HCT116 (cell line): ENCODE data around the gene TNFAIP3. TPM values are rescaled to one million over a fixed set of nuclear protein-coding genes. Genes with fewer than 3 reads are reported as not detected.
A peak's percentile ranks its signal among the peaks of the same experiment; 100 is the strongest.

Experiments
- ATAC-seq: fragments of 200-7000 bp; cut with Tn5 transposase; 2 replicates; pipeline ENCODE4 v1.9.1; 2020; ENCODE audit warnings: mild to moderate bottlenecking, moderate library complexity
- BruUV-seq: library from RNA; stranded (reverse); fragments of 400-500 nt; replicated peaks from 2 replicates; lab custom pipeline; 2021; lab: Mats Ljungman, UMichigan
- CTCF ChIA-PET: fragments of 300-600 bp; sonication (Branson Sonifier 250); formaldehyde crosslinking; loops from one replicate; lab custom pipeline; 2021; ENCODE audit warnings: antibody characterized with exemption; lab: Charles Lee
- POLR2A ChIA-PET: fragments of 300-600, 350-600 bp; sonication (Branson Sonifier 250); formaldehyde crosslinking; loops from one replicate; lab custom pipeline; 2021; ENCODE audit warnings: antibody characterized with exemption; lab: Charles Lee
- RAD21 ChIA-PET, 2 experiments: fragments of 300-600 bp; sonication (Branson Sonifier 250); formaldehyde crosslinking; loops; one replicate each; lab custom pipeline; 2023; ENCODE audit warnings: low total read pairs in 2 of 2; ENCODE audit not compliant: uncharacterized antibody in 2 of 2, unreplicated experiment in 2 of 2, low non-redundant PET in 1 of 2; lab: Charles Lee
- DNase-seq: peaks from one replicate; pipeline ENCODE4 v3.0.0-alpha.2; 2010; ENCODE audit warnings: low read depth, low spot score
- H2AFZ ChIP-seq: fragments of 200-600 bp; shearing (Covaris generic), sonication (generic); 2 replicates; pipeline ENCODE4 v1.6.1; 2017; ENCODE audit warnings: low read depth, mixed run types, mixed read lengths, antibody characterized with exemption, low read length; ENCODE audit not compliant: poor library complexity, severe bottlenecking
- H3K27ac ChIP-seq: 2 replicates; pipeline ENCODE4 v1.5.1; 2012; ENCODE audit warnings: low read depth, low read length
- H3K27me3 ChIP-seq: fragments of 200-600 bp; sonication (generic); 2 replicates; pipeline ENCODE4 v1.6.1; 2016; ENCODE audit warnings: mixed run types, low read length, mixed read lengths; ENCODE audit not compliant: insufficient read depth
- H3K36me3 ChIP-seq, 2 experiments: fragments of 200-500 bp in 1 of 2; fragments of 200-600 bp in 1 of 2; sonication (Bioruptor generic) in 1 of 2; sonication (generic) in 1 of 2; 2 replicates each; pipeline versions ENCODE4 v1.5.1 to v1.6.1; 2014 to 2016; ENCODE audit warnings: low read length in 2 of 2, inconsistent platforms in 1 of 2, mixed read lengths in 1 of 2, mixed run types in 1 of 2; ENCODE audit not compliant: insufficient read depth in 2 of 2, control insufficient read depth in 1 of 2
- H3K4me1 ChIP-seq, 2 experiments: fragments of 200-600 bp in 1 of 2; sonication (generic) in 1 of 2; 2 replicates each; pipeline versions ENCODE4 v1.5.1 to v1.6.1; 2012 to 2017; ENCODE audit warnings: low read length in 2 of 2, inconsistent platforms in 1 of 2, mild to moderate bottlenecking in 1 of 2, mixed read lengths in 1 of 2, mixed run types in 1 of 2, moderate library complexity in 1 of 2; ENCODE audit not compliant: insufficient read depth in 2 of 2, control insufficient read depth in 1 of 2
- H3K4me2 ChIP-seq: fragments of 200-600 bp; sonication (generic); 2 replicates; pipeline ENCODE4 v1.6.1; 2017; ENCODE audit warnings: mixed run types, low read length, mixed read lengths
- H3K4me3 ChIP-seq, 2 experiments: fragments of 200-600 bp in 1 of 2; sonication (generic) in 1 of 2; replicated peaks in 1 of 2; 2 replicates each; pipeline ENCODE4 v1.5.1; 2011 to 2016; ENCODE audit warnings: low read length in 2 of 2, control low read depth in 1 of 2, low read depth in 1 of 2, mild to moderate bottlenecking in 1 of 2, mixed read lengths in 1 of 2, mixed run types in 1 of 2
- H3K79me2 ChIP-seq: fragments of 200-600 bp; sonication (generic); 2 replicates; pipeline ENCODE4 v1.6.1; 2017; ENCODE audit warnings: mild to moderate bottlenecking, mixed run types, low read length, moderate library complexity, mixed read lengths; ENCODE audit not compliant: insufficient read depth
- H3K9ac ChIP-seq: fragments of 200-600 bp; sonication (generic); 2 replicates; pipeline ENCODE4 v1.6.1; 2016; ENCODE audit warnings: low read length, mixed read lengths
- H3K9me2 ChIP-seq: fragments of 200-600 bp; sonication (generic), shearing (Covaris generic); 2 replicates; pipeline ENCODE4 v1.6.1; 2017; ENCODE audit warnings: mixed run types, mild to moderate bottlenecking, moderate library complexity; ENCODE audit not compliant: insufficient read depth
- H3K9me3 ChIP-seq, 2 experiments: fragments of 200-500 bp in 1 of 2; fragments of 200-600 bp in 1 of 2; sonication (Bioruptor generic) in 1 of 2; sonication (generic) in 1 of 2; 2 replicates each; pipeline ENCODE4 v1.6.1; 2014 to 2017; ENCODE audit warnings: low read length in 2 of 2, mixed read lengths in 2 of 2, inconsistent platforms in 1 of 2, low read depth in 1 of 2, mild to moderate bottlenecking in 1 of 2, mixed run types in 1 of 2, moderate library complexity in 1 of 2; ENCODE audit not compliant: control insufficient read depth in 1 of 2, insufficient read depth in 1 of 2
- H4K20me1 ChIP-seq: fragments of 200-600 bp; sonication (generic), shearing (Covaris generic); 2 replicates; pipeline ENCODE4 v1.6.1; 2017; ENCODE audit warnings: mixed run types, mild to moderate bottlenecking, moderate library complexity; ENCODE audit not compliant: insufficient read depth
- ATF3 ChIP-seq: IDR thresholded peaks from 2 replicates; pipeline ENCODE4 v1.6.1; 2012
- CBX3 ChIP-seq: IDR thresholded peaks from 2 replicates; pipeline ENCODE4 v1.6.1; 2012; ENCODE audit warnings: low read depth
- CEBPB ChIP-seq: IDR thresholded peaks from 2 replicates; pipeline ENCODE4 v1.6.1; 2012; ENCODE audit warnings: low read depth
- CTCF ChIP-seq, 3 experiments: fragments of 200-600 bp in 1 of 3; sonication (generic) in 1 of 3; IDR thresholded peaks in 2 of 3; conservative IDR thresholded peaks in 1 of 3; 2 replicates each; pipeline ENCODE4 v1.5.1; 2012 to 2017; ENCODE audit warnings: low read depth in 2 of 3, low read length in 2 of 3, antibody characterized with exemption in 1 of 3, borderline replicate concordance in 1 of 3, control low read depth in 1 of 3, mild to moderate bottlenecking in 1 of 3, mixed read lengths in 1 of 3, mixed run types in 1 of 3, moderate library complexity in 1 of 3; ENCODE audit not compliant: insufficient read depth in 1 of 3
- EGR1 ChIP-seq: IDR thresholded peaks from 2 replicates; pipeline ENCODE4 v1.6.1; 2012; ENCODE audit warnings: low read depth
- EZH2 ChIP-seq: fragments of 200-600 bp; sonication (generic); IDR thresholded peaks from 2 replicates; pipeline ENCODE4 v1.6.1; 2017; ENCODE audit warnings: antibody characterized with exemption, mixed run types
- EZH2phosphoT487 ChIP-seq: fragments of 200-600 bp; IDR thresholded peaks from 2 replicates; pipeline ENCODE4 v1.6.1; 2018; ENCODE audit warnings: antibody characterized with exemption, borderline replicate concordance
- FOSL1 ChIP-seq: IDR thresholded peaks from 2 replicates; pipeline ENCODE4 v1.6.1; 2012; ENCODE audit warnings: low read depth
- JUND ChIP-seq: IDR thresholded peaks from 2 replicates; pipeline ENCODE4 v1.6.1; 2012
- POLR2AphosphoS5 ChIP-seq: IDR thresholded peaks from 2 replicates; pipeline ENCODE4 v1.6.1; 2011; ENCODE audit warnings: mild to moderate bottlenecking, low read depth, low read length, moderate library complexity
- REST ChIP-seq: IDR thresholded peaks from 2 replicates; pipeline ENCODE4 v1.6.1; 2012; ENCODE audit warnings: low read depth
- SP1 ChIP-seq: IDR thresholded peaks from 2 replicates; pipeline ENCODE4 v1.6.1; 2012; ENCODE audit warnings: low read depth
- YY1 ChIP-seq: IDR thresholded peaks from 2 replicates; pipeline ENCODE4 v1.6.1; 2011; ENCODE audit warnings: low read length, low read depth, moderate library complexity, mild to moderate bottlenecking; ENCODE audit not compliant: insufficient replicate concordance; ENCODE audit errors: extremely low read depth
- ZNF274 ChIP-seq: fragments of 200-500 bp; sonication (Bioruptor generic); IDR thresholded peaks from 2 replicates; pipeline ENCODE4 v1.6.1; 2014; ENCODE audit warnings: mild to moderate bottlenecking, low read depth, low read length, inconsistent platforms
- intact Hi-C: fragments of 100-400 bp; cut with micrococcal nuclease; formaldehyde crosslinking; loops from 2 replicates; pipeline ENCODE4 v1.10.0; 2022
- total RNA-seq: library from RNA; stranded (reverse); gene quantifications from one replicate; pipeline ENCODE4 v1.2.1, GENCODE V29; 2021; ENCODE audit not compliant: unreplicated experiment

Gene TNFAIP3
- total RNA-seq, 1 experiment from 2014 or later, result 4.4 TPM

- no peak for TF ChIP-seq CTCF (IDR thresholded peaks at IDR 0.05 in 2 of 3, conservative IDR thresholded peaks at IDR 0.05 in 1 of 3; ENCODE audit: borderline replicate concordance in 1 of 3, insufficient read depth in 1 of 3, low read depth in 2 of 3, low read length in 2 of 3)
- no peak for TF ChIP-seq REST
- no peak for TF ChIP-seq ZNF274
- TF ChIP-seq SP1, result peak; percentile 72
- TF ChIP-seq YY1, result no peak
- no peak for TF ChIP-seq ATF3
- TF ChIP-seq EGR1, result no peak
- no peak for TF ChIP-seq EZH2
- TF ChIP-seq POLR2AphosphoS5, result no peak
- TF ChIP-seq EZH2phosphoT487, result no peak
- peak; percentile 85 for TF ChIP-seq JUND
- peak; percentile 82 for TF ChIP-seq CEBPB
- TF ChIP-seq FOSL1, result peak; percentile 87
- TF ChIP-seq CBX3, result peak; percentile 46; the same call in 1 of the 2 replicates
- RAD21 ChIA-PET, result no interaction called here
- no peaks in the 10 kb centered on the region for H3K36me3 ChIP-seq
- 0 out of 4 replicates have a peak overlapping the region, but pooled peaks of 1 of the 2 experiments have one; percentile 1 for H3K4me3 ChIP-seq
- CTCF ChIA-PET, result no interaction called here
- no peaks in the 10 kb centered on the region for H3K9me2 ChIP-seq
- intact Hi-C loops, result no loop called here
- peak overlapping the region; percentile 51 for H3K4me2 ChIP-seq
- H3K9ac ChIP-seq, result 0 out of 2 replicates have a peak overlapping the region, but pooled peaks have one; percentile 10
- POLR2A ChIA-PET, result no interaction called here
- H2AFZ ChIP-seq, result peak overlapping the region; percentile 59
- H4K20me1 ChIP-seq, result no peaks in the 10 kb centered on the region
- BruUV-seq, result no TSS peak
- H3K79me2 ChIP-seq, result no peaks in the 10 kb centered on the region
- peak; percentile 73 for DNase-seq
- H3K4me1 ChIP-seq, result peaks cover 4 to 48% of the 10 kb centered on the region in 2 experiments; a peak in 3 of 4 replicates
- peak; percentile 80 for ATAC-seq
- no peak overlapping the region for H3K27ac ChIP-seq
- H3K27me3 ChIP-seq, result no peaks in the 10 kb centered on the region
- H3K9me3 ChIP-seq, result no peaks in the 10 kb centered on the region
These were observed 34.9 kb upstream of the TNFAIP3 start for GRCh38 chr6:137832110-137832509.
